ENCODE data around the gene APOOL. TPM values are rescaled to one million over a fixed set of nuclear protein-coding genes. Genes with fewer than 3 reads are reported as not detected.

Gene APOOL
- total and polyA plus RNA-seq, 9 of the 15 experiments (the other 6 are each of a cell fraction or from before 2014, with no cell fraction given): 4.6 to 20.5 (median 10.2) TPM

DNA sequence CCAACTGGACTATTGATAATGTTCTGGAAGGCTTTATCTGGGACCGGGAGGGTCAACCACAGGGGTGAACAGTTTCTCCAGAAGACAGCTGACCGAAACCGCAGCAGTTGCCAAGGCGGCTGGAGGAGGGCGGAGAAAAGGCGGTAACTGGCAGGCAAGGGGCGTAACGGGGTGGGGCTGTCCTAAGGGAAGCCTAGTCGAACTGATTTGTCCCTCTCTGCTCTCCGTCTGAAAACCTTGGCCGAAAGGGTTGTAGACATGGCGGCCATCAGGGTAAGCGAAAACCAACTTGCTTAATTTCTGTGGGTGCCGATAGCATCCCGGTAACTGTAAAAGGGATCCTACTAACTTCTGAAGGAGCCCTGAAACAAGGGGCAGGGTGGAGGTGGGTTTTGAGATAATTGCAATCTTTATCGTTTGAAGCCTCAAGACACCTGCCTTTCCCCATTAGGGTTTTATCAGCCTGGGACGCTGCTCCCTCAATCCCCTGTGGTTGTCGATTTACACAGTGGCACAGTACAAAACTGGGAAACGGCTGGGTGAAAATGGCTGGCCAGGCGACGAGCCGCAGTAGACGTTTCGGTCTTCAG is at the start of gene APOOL (continued):
- TF ChIP-seq, protein P1, sequence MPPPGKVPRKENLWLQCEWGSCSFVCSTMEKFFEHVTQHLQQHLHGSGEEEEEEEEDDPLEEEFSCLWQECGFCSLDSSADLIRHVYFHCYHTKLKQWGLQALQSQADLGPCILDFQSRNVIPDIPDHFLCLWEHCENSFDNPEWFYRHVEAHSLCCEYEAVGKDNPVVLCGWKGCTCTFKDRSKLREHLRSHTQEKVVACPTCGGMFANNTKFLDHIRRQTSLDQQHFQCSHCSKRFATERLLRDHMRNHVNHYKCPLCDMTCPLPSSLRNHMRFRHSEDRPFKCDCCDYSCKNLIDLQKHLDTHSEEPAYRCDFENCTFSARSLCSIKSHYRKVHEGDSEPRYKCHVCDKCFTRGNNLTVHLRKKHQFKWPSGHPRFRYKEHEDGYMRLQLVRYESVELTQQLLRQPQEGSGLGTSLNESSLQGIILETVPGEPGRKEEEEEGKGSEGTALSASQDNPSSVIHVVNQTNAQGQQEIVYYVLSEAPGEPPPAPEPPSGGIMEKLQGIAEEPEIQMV (tag; conservative IDR thresholded peaks at IDR 0.05; ENCODE audit: low read depth): no peak
- TF ChIP-seq TAF7 (tag; IDR thresholded peaks at IDR 0.05): peak; percentile 47; the same call in 1 of the 2 replicates
- TF ChIP-seq ETS2 (tag; IDR thresholded peaks at IDR 0.05; ENCODE audit: borderline replicate concordance, poor library complexity, severe bottlenecking): no peak
- TF ChIP-seq, protein P2, sequence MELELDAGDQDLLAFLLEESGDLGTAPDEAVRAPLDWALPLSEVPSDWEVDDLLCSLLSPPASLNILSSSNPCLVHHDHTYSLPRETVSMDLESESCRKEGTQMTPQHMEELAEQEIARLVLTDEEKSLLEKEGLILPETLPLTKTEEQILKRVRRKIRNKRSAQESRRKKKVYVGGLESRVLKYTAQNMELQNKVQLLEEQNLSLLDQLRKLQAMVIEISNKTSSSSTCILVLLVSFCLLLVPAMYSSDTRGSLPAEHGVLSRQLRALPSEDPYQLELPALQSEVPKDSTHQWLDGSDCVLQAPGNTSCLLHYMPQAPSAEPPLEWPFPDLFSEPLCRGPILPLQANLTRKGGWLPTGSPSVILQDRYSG (tag; conservative IDR thresholded peaks at IDR 0.05; ENCODE audit: low read depth): no peak
- peak; percentile 58 for TF ChIP-seq RBFOX2 (IDR thresholded peaks at IDR 0.05; ENCODE audit: low read depth, low read length)
- TF ChIP-seq, protein P3, sequence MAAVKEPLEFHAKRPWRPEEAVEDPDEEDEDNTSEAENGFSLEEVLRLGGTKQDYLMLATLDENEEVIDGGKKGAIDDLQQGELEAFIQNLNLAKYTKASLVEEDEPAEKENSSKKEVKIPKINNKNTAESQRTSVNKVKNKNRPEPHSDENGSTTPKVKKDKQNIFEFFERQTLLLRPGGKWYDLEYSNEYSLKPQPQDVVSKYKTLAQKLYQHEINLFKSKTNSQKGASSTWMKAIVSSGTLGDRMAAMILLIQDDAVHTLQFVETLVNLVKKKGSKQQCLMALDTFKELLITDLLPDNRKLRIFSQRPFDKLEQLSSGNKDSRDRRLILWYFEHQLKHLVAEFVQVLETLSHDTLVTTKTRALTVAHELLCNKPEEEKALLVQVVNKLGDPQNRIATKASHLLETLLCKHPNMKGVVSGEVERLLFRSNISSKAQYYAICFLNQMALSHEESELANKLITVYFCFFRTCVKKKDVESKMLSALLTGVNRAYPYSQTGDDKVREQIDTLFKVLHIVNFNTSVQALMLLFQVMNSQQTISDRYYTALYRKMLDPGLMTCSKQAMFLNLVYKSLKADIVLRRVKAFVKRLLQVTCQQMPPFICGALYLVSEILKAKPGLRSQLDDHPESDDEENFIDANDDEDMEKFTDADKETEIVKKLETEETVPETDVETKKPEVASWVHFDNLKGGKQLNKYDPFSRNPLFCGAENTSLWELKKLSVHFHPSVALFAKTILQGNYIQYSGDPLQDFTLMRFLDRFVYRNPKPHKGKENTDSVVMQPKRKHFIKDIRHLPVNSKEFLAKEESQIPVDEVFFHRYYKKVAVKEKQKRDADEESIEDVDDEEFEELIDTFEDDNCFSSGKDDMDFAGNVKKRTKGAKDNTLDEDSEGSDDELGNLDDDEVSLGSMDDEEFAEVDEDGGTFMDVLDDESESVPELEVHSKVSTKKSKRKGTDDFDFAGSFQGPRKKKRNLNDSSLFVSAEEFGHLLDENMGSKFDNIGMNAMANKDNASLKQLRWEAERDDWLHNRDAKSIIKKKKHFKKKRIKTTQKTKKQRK (IDR thresholded peaks at IDR 0.05; ENCODE audit: borderline replicate concordance, low read depth, low read length): no peak
- TF ChIP-seq ZNF347 (CRISPR knock-in tag; IDR thresholded peaks at IDR 0.05; ENCODE audit: low read depth): no peak
- no peak for TF ChIP-seq SIN3A (IDR thresholded peaks at IDR 0.05; ENCODE audit: borderline replicate concordance in 2 of 2, control insufficient read depth in 1 of 2, low read depth in 2 of 2, low read length in 2 of 2)
- TF ChIP-seq, protein P4, sequence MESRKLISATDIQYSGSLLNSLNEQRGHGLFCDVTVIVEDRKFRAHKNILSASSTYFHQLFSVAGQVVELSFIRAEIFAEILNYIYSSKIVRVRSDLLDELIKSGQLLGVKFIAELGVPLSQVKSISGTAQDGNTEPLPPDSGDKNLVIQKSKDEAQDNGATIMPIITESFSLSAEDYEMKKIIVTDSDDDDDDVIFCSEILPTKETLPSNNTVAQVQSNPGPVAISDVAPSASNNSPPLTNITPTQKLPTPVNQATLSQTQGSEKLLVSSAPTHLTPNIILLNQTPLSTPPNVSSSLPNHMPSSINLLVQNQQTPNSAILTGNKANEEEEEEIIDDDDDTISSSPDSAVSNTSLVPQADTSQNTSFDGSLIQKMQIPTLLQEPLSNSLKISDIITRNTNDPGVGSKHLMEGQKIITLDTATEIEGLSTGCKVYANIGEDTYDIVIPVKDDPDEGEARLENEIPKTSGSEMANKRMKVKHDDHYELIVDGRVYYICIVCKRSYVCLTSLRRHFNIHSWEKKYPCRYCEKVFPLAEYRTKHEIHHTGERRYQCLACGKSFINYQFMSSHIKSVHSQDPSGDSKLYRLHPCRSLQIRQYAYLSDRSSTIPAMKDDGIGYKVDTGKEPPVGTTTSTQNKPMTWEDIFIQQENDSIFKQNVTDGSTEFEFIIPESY (CRISPR knock-in tag; IDR thresholded peaks at IDR 0.05): no peak
- TF ChIP-seq NELFE (IDR thresholded peaks at IDR 0.05; ENCODE audit: insufficient read depth, insufficient read length): no peak
- peak; percentile 29; the same call in 1 of the 2 replicates for TF ChIP-seq CTBP1 (IDR thresholded peaks at IDR 0.05; ENCODE audit: borderline replicate concordance)
- TF ChIP-seq, protein P5, sequence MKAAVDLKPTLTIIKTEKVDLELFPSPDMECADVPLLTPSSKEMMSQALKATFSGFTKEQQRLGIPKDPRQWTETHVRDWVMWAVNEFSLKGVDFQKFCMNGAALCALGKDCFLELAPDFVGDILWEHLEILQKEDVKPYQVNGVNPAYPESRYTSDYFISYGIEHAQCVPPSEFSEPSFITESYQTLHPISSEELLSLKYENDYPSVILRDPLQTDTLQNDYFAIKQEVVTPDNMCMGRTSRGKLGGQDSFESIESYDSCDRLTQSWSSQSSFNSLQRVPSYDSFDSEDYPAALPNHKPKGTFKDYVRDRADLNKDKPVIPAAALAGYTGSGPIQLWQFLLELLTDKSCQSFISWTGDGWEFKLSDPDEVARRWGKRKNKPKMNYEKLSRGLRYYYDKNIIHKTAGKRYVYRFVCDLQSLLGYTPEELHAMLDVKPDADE (conservative IDR thresholded peaks at IDR 0.05; ENCODE audit: control insufficient read depth, low read depth, low read length): no peak
- no peak for TF ChIP-seq SREBF2 (CRISPR knock-in tag; IDR thresholded peaks at IDR 0.05)
- no peak for TF ChIP-seq PHB (CRISPR knock-in tag; IDR thresholded peaks at IDR 0.05)
- TF ChIP-seq CHD4 (IDR thresholded peaks at IDR 0.05; ENCODE audit: insufficient read depth, insufficient replicate concordance, low read depth, low read length, poor library complexity, severe bottlenecking): no peak
- no peak for TF ChIP-seq ZNF133 (CRISPR knock-in tag; IDR thresholded peaks at IDR 0.05)
- no peak for TF ChIP-seq FOXJ3 (CRISPR knock-in tag; IDR thresholded peaks at IDR 0.05)
